ENCODE measurements around the gene S100A9.
"Not testable (repeated sequence)": the region's sequence is repeated elsewhere in the genome, so short reads cannot be mapped to it uniquely, and the experiment has no call there.

Gene S100A9

GRCh38 chr1:153357853-153358690 lies at the start of gene S100A9:
Gene S100A9, plus strand, starts transcription at chr1:153357854. Its CDS starts 430 bp downstream, at chr1:153358284.
- DNase-seq: no peak

- no peak for DNase-seq
Observed at GRCh38 chr1:153308540-153308939, 49.1 kb upstream of the S100A9 start.

GRCh38 chr1:153309441-153309840 lies 48.2 kb upstream of the S100A9 start:
- DNase-seq: no peak

- no peak for DNase-seq
Observed at GRCh38 chr1:153310526-153310925, 47.1 kb upstream of the S100A9 start.

GRCh38 chr1:153312570-153313186 lies 45.0 kb upstream of the S100A9 start, which contains the start of gene PGLYRP3:
Gene PGLYRP3, minus strand, starts transcription at chr1:153312952. Its CDS starts 2,287 bp downstream, at chr1:153310665.
- no peak for DNase-seq

- DNase-seq: no peak
Observed at GRCh38 chr1:153313288-153313687, 44.4 kb upstream of the S100A9 start.

GRCh38 chr1:153314388-153314787 lies 43.3 kb upstream of the S100A9 start:
- not testable (repeated sequence) for DNase-seq

- not testable (repeated sequence) for DNase-seq
Observed at GRCh38 chr1:153316013-153316412, 41.6 kb upstream of the S100A9 start.

GRCh38 chr1:153318145-153318544 lies 39.5 kb upstream of the S100A9 start:
- DNase-seq: not testable (repeated sequence)

GRCh38 chr1:153322568-153322967 lies 35.1 kb upstream of the S100A9 start:
- DNase-seq: no peak

GRCh38 chr1:153324912-153325311 lies 32.7 kb upstream of the S100A9 start:
- no peak for DNase-seq

GRCh38 chr1:153333902-153334301 lies 23.8 kb upstream of the S100A9 start:
- DNase-seq: no peak

- DNase-seq: no peak
Observed at GRCh38 chr1:153336650-153337049, 21.0 kb upstream of the S100A9 start.

- DNase-seq: no peak
Observed at GRCh38 chr1:153337980-153338853, 19.4 kb upstream of the S100A9 start.

GRCh38 chr1:153339802-153340201 lies 17.9 kb upstream of the S100A9 start:
- DNase-seq: no peak

GRCh38 chr1:153340356-153340755 lies 17.3 kb upstream of the S100A9 start:
- no peak for DNase-seq

GRCh38 chr1:153341431-153341934 lies 16.2 kb upstream of the S100A9 start:
- DNase-seq: no peak

GRCh38 chr1:153342178-153342577 lies 15.5 kb upstream of the S100A9 start:
- DNase-seq: no peak

- no peak for DNase-seq
Observed at GRCh38 chr1:153343040-153343681, 14.5 kb upstream of the S100A9 start.

- DNase-seq: no peak
Observed at GRCh38 chr1:153343811-153344717, 13.6 kb upstream of the S100A9 start.

GRCh38 chr1:153344718-153345025 lies 13.0 kb upstream of the S100A9 start:
- no peak for DNase-seq

All from left hindlimb (tissue), 1 donor.